ENCODE data around the gene ELOB. TPM values are rescaled to one million over a fixed set of nuclear protein-coding genes. Genes with fewer than 3 reads are reported as not detected.

Gene ELOB
- total and polyA plus RNA-seq, 10 of the 15 experiments (the other 5 are each of a cell fraction or from before 2014, with no cell fraction given) = 86.9 to 823 (median 263) TPM

DNA sequence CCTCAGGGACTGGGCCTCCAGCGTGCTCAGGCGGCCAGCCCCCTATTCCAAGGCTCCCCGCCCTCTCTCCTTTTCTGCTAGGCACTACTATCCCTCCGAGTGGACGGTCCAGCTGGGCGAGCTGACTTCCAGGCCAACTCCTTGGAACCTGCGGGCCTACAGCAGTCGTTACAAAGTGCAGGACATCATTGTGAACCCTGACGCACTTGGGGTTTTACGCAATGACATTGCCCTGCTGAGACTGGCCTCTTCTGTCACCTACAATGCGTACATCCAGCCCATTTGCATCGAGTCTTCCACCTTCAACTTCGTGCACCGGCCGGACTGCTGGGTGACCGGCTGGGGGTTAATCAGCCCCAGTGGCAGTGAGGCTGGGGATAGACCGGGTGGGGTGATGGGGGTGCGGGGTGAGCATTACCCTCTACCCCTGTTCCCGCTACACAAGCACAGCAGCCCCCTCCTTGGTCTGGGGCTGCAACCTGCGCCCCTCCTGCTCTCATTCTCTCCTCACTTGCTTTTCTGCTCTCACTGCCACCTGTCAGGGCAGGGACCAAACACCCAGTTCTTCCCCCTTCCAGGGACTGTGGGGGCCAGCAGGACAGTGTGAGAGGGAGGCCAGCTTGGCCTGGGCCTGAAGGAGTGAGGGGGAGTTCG is 22.3 kb upstream of the ELOB start:
- intact Hi-C loops (cut with micrococcal nuclease; ENCODE audit: unreplicated experiment) (no loop called here), in situ Hi-C loops (cut with MboI) (no loop called here)
- Histone ChIP-seq H3K27ac (ENCODE audit: control insufficient read depth, insufficient read depth) (no peak overlapping the region), H3K36me3 (ENCODE audit: control insufficient read depth in 2 of 2, insufficient read depth in 2 of 2, low read length in 1 of 2) (no peaks in the 10 kb centered on the region), H3K79me2 (ENCODE audit: control insufficient read depth, insufficient read depth, low read length) (no peaks in the 10 kb centered on the region), H3K4me1 (ENCODE audit: control insufficient read depth, insufficient read depth, low read length) (no peaks in the 10 kb centered on the region), H3K9ac (ENCODE audit: control insufficient read depth, insufficient read depth, low read length) (no peak overlapping the region), H4K20me1 (ENCODE audit: control insufficient read depth, insufficient read depth) (no peaks in the 10 kb centered on the region), H3K4me2 (ENCODE audit: control insufficient read depth, insufficient read depth) (no peak overlapping the region), H2AFZ (ENCODE audit: control insufficient read depth, low read depth, low read length) (no peak overlapping the region), H3K27me3 (replicated peaks in 1 of 2; ENCODE audit: control insufficient read depth in 2 of 2, insufficient read depth in 2 of 2, low read length in 1 of 2) (peaks cover 0 to 2% of the 10 kb centered on the region in 2 experiments; a peak in 2 of 4 replicates), H3K4me3 (no peak overlapping the region), H3K9me3 (replicated peaks; ENCODE audit: control insufficient read depth, insufficient read depth, low read length) (no peaks in the 10 kb centered on the region)
- FAIRE-seq = no peak
- TF ChIP-seq RBBP5 (conservative IDR thresholded peaks at IDR 0.05) (no peak), NR2F1 (conservative IDR thresholded peaks at IDR 0.05) (no peak), NRF1 (conservative IDR thresholded peaks at IDR 0.05; ENCODE audit: low read depth, low read length) (no peak), STAT1 (conservative IDR thresholded peaks at IDR 0.05) (no peak)
- 46% methylated on average over 21 of the region's 21 CpGs for WGBS (ENCODE audit: insufficient coverage, insufficient replicate concordance, low lambda C conversion rate, missing lambda C conversion rate)
- POLR2A ChIA-PET = no interaction called here
- DNase-seq (ENCODE audit: low read depth, low spot score) = no peak
- CTCF ChIA-PET = no interaction called here
- no peak for ATAC-seq
- SMC1A ChIA-PET (ENCODE audit: uncharacterized antibody, unreplicated experiment) = no interaction called here
- no TSS peak for BruUV-seq (replicated peaks)
- RAD21 ChIA-PET (ENCODE audit: unreplicated experiment) = no interaction called here

DNA sequence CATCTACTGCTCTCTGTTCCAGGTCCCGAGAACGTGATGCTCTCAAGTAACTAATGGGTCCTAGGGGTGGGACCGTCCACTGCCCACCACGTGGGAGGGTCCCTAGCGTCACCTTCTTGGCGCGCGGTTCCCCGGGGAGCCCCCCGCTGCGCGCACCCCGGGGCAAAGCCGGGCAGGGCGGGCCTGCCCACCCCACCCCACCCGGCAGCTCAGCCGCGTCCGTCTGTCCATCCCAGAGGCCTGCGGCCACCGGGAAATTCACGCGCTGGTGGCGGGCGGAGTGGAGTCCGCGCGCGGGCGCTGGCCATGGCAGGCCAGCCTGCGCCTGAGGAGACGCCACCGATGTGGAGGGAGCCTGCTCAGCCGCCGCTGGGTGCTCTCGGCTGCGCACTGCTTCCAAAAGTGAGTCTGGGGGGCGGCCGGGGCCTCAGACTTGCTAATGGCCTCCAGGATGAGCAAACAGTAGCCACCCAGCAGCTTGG is 21.7 kb upstream of the ELOB start:
- SMC1A ChIA-PET (ENCODE audit: uncharacterized antibody, unreplicated experiment) = no interaction called here
- no TSS peak for BruUV-seq (replicated peaks)
- Histone ChIP-seq H3K27ac (ENCODE audit: control insufficient read depth, insufficient read depth) (no peak overlapping the region), H3K36me3 (ENCODE audit: control insufficient read depth in 2 of 2, insufficient read depth in 2 of 2, low read length in 1 of 2) (no peaks in the 10 kb centered on the region), H3K79me2 (ENCODE audit: control insufficient read depth, insufficient read depth, low read length) (no peaks in the 10 kb centered on the region), H3K9ac (ENCODE audit: control insufficient read depth, insufficient read depth, low read length) (no peak overlapping the region), H4K20me1 (ENCODE audit: control insufficient read depth, insufficient read depth) (no peaks in the 10 kb centered on the region), H2AFZ (ENCODE audit: control insufficient read depth, low read depth, low read length) (no peak overlapping the region), H3K4me2 (ENCODE audit: control insufficient read depth, insufficient read depth) (no peak overlapping the region), H3K4me1 (ENCODE audit: control insufficient read depth, insufficient read depth, low read length) (no peaks in the 10 kb centered on the region), H3K9me3 (replicated peaks; ENCODE audit: control insufficient read depth, insufficient read depth, low read length) (no peaks in the 10 kb centered on the region), H3K27me3 (replicated peaks in 1 of 2; ENCODE audit: control insufficient read depth in 2 of 2, insufficient read depth in 2 of 2, low read length in 1 of 2) (peaks cover 0 to 2% of the 10 kb centered on the region in 2 experiments; a peak in 2 of 4 replicates), H3K4me3 (no peak overlapping the region)
- no peak for FAIRE-seq
- intact Hi-C loops (cut with micrococcal nuclease; ENCODE audit: unreplicated experiment) = no loop called here
- RAD21 ChIA-PET (ENCODE audit: unreplicated experiment) = no interaction called here
- in situ Hi-C loops (cut with MboI) = no loop called here
- CTCF ChIA-PET = no interaction called here
- no peak for DNase-seq (ENCODE audit: low read depth, low spot score)
- 83% methylated on average over 30 of the region's 39 CpGs for WGBS (ENCODE audit: insufficient coverage, insufficient replicate concordance, low lambda C conversion rate, missing lambda C conversion rate)
- no peak for ATAC-seq
- POLR2A ChIA-PET = no interaction called here
- TF ChIP-seq MXI1 (IDR thresholded peaks at IDR 0.05; ENCODE audit: low read depth, low read length) = no peak
- TF ChIP-seq, protein P1, sequence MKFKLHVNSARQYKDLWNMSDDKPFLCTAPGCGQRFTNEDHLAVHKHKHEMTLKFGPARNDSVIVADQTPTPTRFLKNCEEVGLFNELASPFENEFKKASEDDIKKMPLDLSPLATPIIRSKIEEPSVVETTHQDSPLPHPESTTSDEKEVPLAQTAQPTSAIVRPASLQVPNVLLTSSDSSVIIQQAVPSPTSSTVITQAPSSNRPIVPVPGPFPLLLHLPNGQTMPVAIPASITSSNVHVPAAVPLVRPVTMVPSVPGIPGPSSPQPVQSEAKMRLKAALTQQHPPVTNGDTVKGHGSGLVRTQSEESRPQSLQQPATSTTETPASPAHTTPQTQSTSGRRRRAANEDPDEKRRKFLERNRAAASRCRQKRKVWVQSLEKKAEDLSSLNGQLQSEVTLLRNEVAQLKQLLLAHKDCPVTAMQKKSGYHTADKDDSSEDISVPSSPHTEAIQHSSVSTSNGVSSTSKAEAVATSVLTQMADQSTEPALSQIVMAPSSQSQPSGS (IDR thresholded peaks at IDR 0.05; ENCODE audit: low read length) = no peak
- TF ChIP-seq ETV6 (conservative IDR thresholded peaks at IDR 0.05 in 1 of 2, IDR thresholded peaks at IDR 0.05 in 1 of 2; ENCODE audit: borderline replicate concordance in 1 of 2, low read depth in 1 of 2) = no peak
- no peak for TF ChIP-seq MTA2 (IDR thresholded peaks at IDR 0.05; ENCODE audit: low read depth)
- TF ChIP-seq KLF5 (IDR thresholded peaks at IDR 0.05; ENCODE audit: partially characterized antibody) = no peak
- no peak for TF ChIP-seq ZBED1 (IDR thresholded peaks at IDR 0.05; ENCODE audit: borderline replicate concordance)
- TF ChIP-seq, protein P2, sequence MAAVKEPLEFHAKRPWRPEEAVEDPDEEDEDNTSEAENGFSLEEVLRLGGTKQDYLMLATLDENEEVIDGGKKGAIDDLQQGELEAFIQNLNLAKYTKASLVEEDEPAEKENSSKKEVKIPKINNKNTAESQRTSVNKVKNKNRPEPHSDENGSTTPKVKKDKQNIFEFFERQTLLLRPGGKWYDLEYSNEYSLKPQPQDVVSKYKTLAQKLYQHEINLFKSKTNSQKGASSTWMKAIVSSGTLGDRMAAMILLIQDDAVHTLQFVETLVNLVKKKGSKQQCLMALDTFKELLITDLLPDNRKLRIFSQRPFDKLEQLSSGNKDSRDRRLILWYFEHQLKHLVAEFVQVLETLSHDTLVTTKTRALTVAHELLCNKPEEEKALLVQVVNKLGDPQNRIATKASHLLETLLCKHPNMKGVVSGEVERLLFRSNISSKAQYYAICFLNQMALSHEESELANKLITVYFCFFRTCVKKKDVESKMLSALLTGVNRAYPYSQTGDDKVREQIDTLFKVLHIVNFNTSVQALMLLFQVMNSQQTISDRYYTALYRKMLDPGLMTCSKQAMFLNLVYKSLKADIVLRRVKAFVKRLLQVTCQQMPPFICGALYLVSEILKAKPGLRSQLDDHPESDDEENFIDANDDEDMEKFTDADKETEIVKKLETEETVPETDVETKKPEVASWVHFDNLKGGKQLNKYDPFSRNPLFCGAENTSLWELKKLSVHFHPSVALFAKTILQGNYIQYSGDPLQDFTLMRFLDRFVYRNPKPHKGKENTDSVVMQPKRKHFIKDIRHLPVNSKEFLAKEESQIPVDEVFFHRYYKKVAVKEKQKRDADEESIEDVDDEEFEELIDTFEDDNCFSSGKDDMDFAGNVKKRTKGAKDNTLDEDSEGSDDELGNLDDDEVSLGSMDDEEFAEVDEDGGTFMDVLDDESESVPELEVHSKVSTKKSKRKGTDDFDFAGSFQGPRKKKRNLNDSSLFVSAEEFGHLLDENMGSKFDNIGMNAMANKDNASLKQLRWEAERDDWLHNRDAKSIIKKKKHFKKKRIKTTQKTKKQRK (IDR thresholded peaks at IDR 0.05; ENCODE audit: low read depth, low read length) = no peak
- TF ChIP-seq BCL11A (IDR thresholded peaks at IDR 0.05; ENCODE audit: low read depth, low read length) = no peak
- TF ChIP-seq POLR2A (IDR thresholded peaks at IDR 0.05; ENCODE audit: low read depth, low read length) = no peak
- TF ChIP-seq FOS (IDR thresholded peaks at IDR 0.05; ENCODE audit: borderline replicate concordance, extremely low read depth, insufficient read length) = no peak
- no peak for TF ChIP-seq NFIC (IDR thresholded peaks at IDR 0.05; ENCODE audit: low read depth, low read length)
